IMR-90 (cell line): Measurements from ENCODE around the gene LPIN1. TPM values are rescaled to one million over a fixed set of nuclear protein-coding genes. Genes with fewer than 3 reads are reported as not detected.

Source experiments
- ATAC-seq: fragments of 200-7000 bp; cut with Tn5 transposase; 2 replicates; pipeline ENCODE4 v1.9.1; 2020; ENCODE audit warnings: low read depth, mild to moderate bottlenecking, moderate library complexity
- BruUV-seq: library from RNA; stranded (reverse); fragments of 400-500 nt; replicated peaks from 2 replicates; lab custom pipeline; 2021; lab: Mats Ljungman, UMichigan
- CTCF ChIA-PET: fragments of 300-600 bp; formaldehyde crosslinking; extraction: SDS; loops from one replicate; lab custom pipeline; 2021; ENCODE audit warnings: antibody characterized with exemption; lab: Yijun Ruan, JAX
- POLR2A ChIA-PET: fragments of 300-600 bp; sonication (Branson Sonifier 250); formaldehyde crosslinking; loops from one replicate; lab custom pipeline; 2022; ENCODE audit warnings: antibody characterized with exemption; ENCODE audit not compliant: unreplicated experiment; lab: Charles Lee
- DNase-seq: peaks from one replicate; pipeline ENCODE4 v3.0.0; 2013
- H2AFZ ChIP-seq: replicated peaks from 2 replicates; pipeline ENCODE3; 2013; ENCODE audit warnings: low read length, mild to moderate bottlenecking; ENCODE audit not compliant: poor library complexity
- H2AK5ac ChIP-seq: 2 replicates; pipeline ENCODE4 v1.6.1; 2013; ENCODE audit warnings: low read depth, low read length, inconsistent platforms
- H2AK9ac ChIP-seq: replicated peaks from 2 replicates; pipeline ENCODE3; 2013; ENCODE audit warnings: mild to moderate bottlenecking, low read depth, low read length, moderate library complexity; ENCODE audit not compliant: poor library complexity
- H2BK120ac ChIP-seq: 2 replicates; pipeline ENCODE4 v1.6.1; 2013; ENCODE audit warnings: low read depth, low read length, inconsistent platforms
- H2BK15ac ChIP-seq: 3 replicates; pipeline ENCODE4 v1.6.1; 2013; ENCODE audit warnings: low read depth, low read length, inconsistent platforms
- H2BK20ac ChIP-seq: 2 replicates; pipeline ENCODE4 v1.6.1; 2013; ENCODE audit warnings: low read depth, mild to moderate bottlenecking, inconsistent platforms, low read length, moderate library complexity
- H2BK5ac ChIP-seq: 2 replicates; pipeline ENCODE4 v1.6.1; 2013; ENCODE audit warnings: mild to moderate bottlenecking, low read depth, low read length, inconsistent platforms; ENCODE audit not compliant: poor library complexity, severe bottlenecking
- H3K14ac ChIP-seq: replicated peaks from 2 replicates; pipeline ENCODE4 v1.6.1; 2013; ENCODE audit warnings: low read depth, low read length, inconsistent platforms
- H3K18ac ChIP-seq: 2 replicates; pipeline ENCODE4 v1.6.1; 2013; ENCODE audit warnings: low read depth, low read length, control low read depth
- H3K23ac ChIP-seq: 2 replicates; pipeline ENCODE4 v1.6.1; 2013; ENCODE audit warnings: low read depth, low read length, inconsistent platforms
- H3K27ac ChIP-seq: 2 replicates; pipeline ENCODE4 v1.5.1; 2013; ENCODE audit warnings: mild to moderate bottlenecking, control low read depth, low read length; ENCODE audit not compliant: insufficient read depth
- H3K27me3 ChIP-seq: 2 replicates; pipeline ENCODE4 v1.6.1; 2013; ENCODE audit warnings: low read length; ENCODE audit not compliant: control insufficient read depth, insufficient read depth
- H3K36me3 ChIP-seq: 2 replicates; pipeline ENCODE4 v1.6.1; 2013; ENCODE audit warnings: low read length, mixed read lengths; ENCODE audit not compliant: control insufficient read depth, insufficient read depth
- H3K4ac ChIP-seq: 2 replicates; pipeline ENCODE4 v1.6.1; 2013; ENCODE audit warnings: low read depth, low read length, inconsistent platforms
- H3K4me1 ChIP-seq: 2 replicates; pipeline ENCODE4 v1.6.1; 2013; ENCODE audit warnings: low read length, mixed read lengths; ENCODE audit not compliant: control insufficient read depth, insufficient read depth
- H3K4me2 ChIP-seq: 2 replicates; pipeline ENCODE4 v1.6.1; 2013; ENCODE audit warnings: low read depth, mild to moderate bottlenecking, control low read depth, low read length, moderate library complexity
- H3K4me3 ChIP-seq: 2 replicates; pipeline ENCODE4 v1.5.1; 2013; ENCODE audit warnings: low read depth, mild to moderate bottlenecking, control low read depth, low read length, moderate library complexity; ENCODE audit not compliant: insufficient read depth
- H3K56ac ChIP-seq: 2 replicates; pipeline ENCODE4 v1.6.1; 2013; ENCODE audit warnings: low read length, inconsistent platforms; ENCODE audit not compliant: insufficient read depth; ENCODE audit errors: extremely low read depth
- H3K79me1 ChIP-seq, 2 experiments: 2 replicates each; pipeline ENCODE4 v1.6.1; 2013; ENCODE audit warnings: low read length in 2 of 2, inconsistent platforms in 1 of 2, low read depth in 1 of 2
- H3K9ac ChIP-seq: 2 replicates; pipeline ENCODE4 v1.6.1; 2013; ENCODE audit warnings: low read depth, low read length, control low read depth
- H3K9me1 ChIP-seq: 2 replicates; pipeline ENCODE4 v1.6.1; 2013; ENCODE audit warnings: low read length, inconsistent platforms; ENCODE audit not compliant: insufficient read depth
- H3K9me3 ChIP-seq: 2 replicates; pipeline ENCODE4 v1.6.1; 2013; ENCODE audit warnings: low read length; ENCODE audit not compliant: control insufficient read depth, insufficient read depth
- H4K20me1 ChIP-seq: 2 replicates; pipeline ENCODE4 v1.6.1; 2013; ENCODE audit warnings: low read length, inconsistent platforms; ENCODE audit not compliant: insufficient read depth
- H4K5ac ChIP-seq: 2 replicates; pipeline ENCODE4 v1.6.1; 2013; ENCODE audit warnings: mild to moderate bottlenecking, low read depth, low read length, control low read depth
- H4K8ac ChIP-seq, 2 experiments: 2 replicates each; pipeline ENCODE4 v1.6.1; 2013; ENCODE audit warnings: low read depth in 2 of 2, low read length in 2 of 2, control low read depth in 1 of 2, inconsistent platforms in 1 of 2
- H4K91ac ChIP-seq: 2 replicates; pipeline ENCODE4 v1.6.1; 2013; ENCODE audit warnings: low read depth, low read length, inconsistent platforms; ENCODE audit not compliant: insufficient read depth
- BHLHE40 ChIP-seq: fragments of 150-350 bp; IDR thresholded peaks from 2 replicates; pipeline ENCODE4 v1.6.1; 2016; ENCODE audit warnings: mild to moderate bottlenecking, low read depth, low read length
- FOS ChIP-seq: fragments of 150-350 bp; IDR thresholded peaks from 2 replicates; pipeline ENCODE4 v1.6.1; 2016; ENCODE audit warnings: low read depth, low read length
- RCOR1 ChIP-seq: IDR thresholded peaks from 2 replicates; pipeline ENCODE4 v1.6.1; 2012; ENCODE audit warnings: mild to moderate bottlenecking, low read length, improper control_type of control experiment; ENCODE audit not compliant: insufficient replicate concordance
- SMC3 ChIP-seq: fragments of 150-350 bp; IDR thresholded peaks from 2 replicates; pipeline ENCODE4 v1.6.1; 2016; ENCODE audit warnings: low read depth, mild to moderate bottlenecking, antibody characterized with exemption, low read length, moderate library complexity
- WGBS, 2 experiments: methylation state at CpG; one replicate each; pipeline versions ENCODE4 v1.1.5 to v1.1.7; 2013; ENCODE audit warnings: missing lambda C conversion rate in 2 of 2; ENCODE audit not compliant: insufficient read length in 1 of 2; ENCODE audit errors: extremely low coverage in 2 of 2; 5-methylcytosine and 5-hydroxymethylcytosine counted together
- dilution Hi-C: fragments of 300-500 bp; cut with HindIII; formaldehyde crosslinking; loops from one replicate; pipeline ENCODE4 v1.14.3; 2018; ENCODE audit warnings: low sequenced_read_pairs; ENCODE audit not compliant: unreplicated experiment
- in situ Hi-C: fragments of 300-500 bp; cut with MboI; formaldehyde crosslinking; loops from 3 replicates; pipeline ENCODE4 v1.14.3; 2019; ENCODE audit warnings: low sequenced_read_pairs, inconsistent platforms, mixed read lengths
- intact Hi-C: fragments of 100-400 bp; cut with micrococcal nuclease; formaldehyde crosslinking; loops from 2 replicates; pipeline ENCODE4 v1.10.0; 2022
- polyA plus RNA-seq, 3 experiments: library from polyadenylated mRNA; depleted of rRNA; stranded (reverse); fragments of >200 nt; gene quantifications; 2 replicates each; pipeline ENCODE4 v1.2.3, GENCODE V29; 2012; ENCODE audit warnings: low replicate concordance in 1 of 3
- total RNA-seq: library from RNA; depleted of rRNA; stranded (reverse); fragments of >200 nt; gene quantifications from 2 replicates; pipeline ENCODE4 v1.2.3, GENCODE V29; 2012

LPIN1 gene
- total and polyA plus RNA-seq, 2 of the 4 experiments (the other 2 are of a cell fraction) = 21.3 to 25.1 TPM

GRCh38 chr2:11753886-11754699, 7.7 kb downstream of the LPIN1 start:
- ATAC-seq (peak; percentile 75), DNase-seq (peak; percentile 61)
- H3K9ac ChIP-seq = no peak overlapping the region
- H3K14ac ChIP-seq = peak overlapping the region; percentile 55
- H3K18ac ChIP-seq = no peak overlapping the region
- H4K5ac ChIP-seq = no peak overlapping the region
- H3K23ac ChIP-seq = peak overlapping the region; percentile 72; the same call in 1 of the 2 replicates
- intact Hi-C loops = no loop called here
- no peak overlapping the region for H3K27ac ChIP-seq
- in situ Hi-C loops = loop anchor here (25.0 kb wide), 1 partner anchor 617 kb away; a partner anchor contains a TSS
- H4K8ac ChIP-seq = no peak overlapping the region
- no peaks in the 10 kb centered on the region for H3K9me3 ChIP-seq
- H3K9me1 ChIP-seq = peaks cover 15% of the 10 kb centered on the region
- no peaks in the 10 kb centered on the region; the same call in 1 of the 2 replicates for H3K36me3 ChIP-seq
- no peak overlapping the region for H2BK120ac ChIP-seq
- H3K79me1 ChIP-seq = peaks cover 30 to 59% of the 10 kb centered on the region in 2 experiments
- H3K4me1 ChIP-seq = peaks cover 13% of the 10 kb centered on the region
- H2AFZ ChIP-seq = no peak overlapping the region
- WGBS, 2 experiments = 45% methylated on average over 6 of the region's 15 CpGs; no CpG with 5 or more reads in 1 of the 2 experiments
- H3K4ac ChIP-seq = peak overlapping the region; percentile 27; the same call in 1 of the 2 replicates
- H2BK5ac ChIP-seq = no peak overlapping the region
- no TSS peak for BruUV-seq
- TF ChIP-seq BHLHE40 (0 out of 2 replicates have a peak, but pooled peaks have one; percentile 37), RCOR1 (peak; percentile 97), SMC3 (no peak), FOS (0 out of 2 replicates have a peak, but pooled peaks have one; percentile 10)
- ChIA-PET POLR2A (no interaction called here), CTCF (interaction anchor here (0.9 kb wide), 1 partner anchor 10 kb away, joined by 3 read pairs; no protein-coding TSS in a partner anchor)
- peaks cover 38% of the 10 kb centered on the region for H4K20me1 ChIP-seq
- peak overlapping the region; percentile 65; the same call in 1 of the 2 replicates for H2AK5ac ChIP-seq
- no peak overlapping the region for H4K91ac ChIP-seq
- H2AK9ac ChIP-seq = no peak overlapping the region
- no peaks in the 10 kb centered on the region for H3K27me3 ChIP-seq
- no peak overlapping the region for H3K56ac ChIP-seq
- H2BK15ac ChIP-seq = no peak overlapping the region
- H2BK20ac ChIP-seq = no peak overlapping the region
- no peak overlapping the region for H3K4me3 ChIP-seq
- dilution Hi-C loops = no loop called here
- H3K4me2 ChIP-seq = peak overlapping the region; percentile 0
